ENCODE results near the gene CBLC.

DNA sequence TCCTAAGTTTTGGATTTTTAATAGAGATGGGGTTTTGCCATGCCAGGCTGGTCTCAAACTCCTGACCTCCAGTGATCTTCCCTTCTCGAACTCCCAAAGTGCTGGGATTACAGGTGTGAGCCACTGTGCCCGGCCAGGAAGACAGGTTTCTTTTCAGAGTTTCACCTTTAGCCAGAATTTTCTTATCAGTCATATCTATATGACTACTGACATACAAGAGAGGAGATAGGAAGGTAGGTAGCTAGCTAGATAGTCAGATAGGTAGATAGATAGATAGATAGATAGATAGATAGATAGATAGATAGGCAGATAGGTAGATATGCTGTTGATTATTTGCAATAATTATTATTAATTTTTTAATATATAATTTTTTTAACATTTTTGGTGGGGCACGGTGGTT is 7.6 kb downstream of the CBLC start:
- TF ChIP-seq, protein P1, sequence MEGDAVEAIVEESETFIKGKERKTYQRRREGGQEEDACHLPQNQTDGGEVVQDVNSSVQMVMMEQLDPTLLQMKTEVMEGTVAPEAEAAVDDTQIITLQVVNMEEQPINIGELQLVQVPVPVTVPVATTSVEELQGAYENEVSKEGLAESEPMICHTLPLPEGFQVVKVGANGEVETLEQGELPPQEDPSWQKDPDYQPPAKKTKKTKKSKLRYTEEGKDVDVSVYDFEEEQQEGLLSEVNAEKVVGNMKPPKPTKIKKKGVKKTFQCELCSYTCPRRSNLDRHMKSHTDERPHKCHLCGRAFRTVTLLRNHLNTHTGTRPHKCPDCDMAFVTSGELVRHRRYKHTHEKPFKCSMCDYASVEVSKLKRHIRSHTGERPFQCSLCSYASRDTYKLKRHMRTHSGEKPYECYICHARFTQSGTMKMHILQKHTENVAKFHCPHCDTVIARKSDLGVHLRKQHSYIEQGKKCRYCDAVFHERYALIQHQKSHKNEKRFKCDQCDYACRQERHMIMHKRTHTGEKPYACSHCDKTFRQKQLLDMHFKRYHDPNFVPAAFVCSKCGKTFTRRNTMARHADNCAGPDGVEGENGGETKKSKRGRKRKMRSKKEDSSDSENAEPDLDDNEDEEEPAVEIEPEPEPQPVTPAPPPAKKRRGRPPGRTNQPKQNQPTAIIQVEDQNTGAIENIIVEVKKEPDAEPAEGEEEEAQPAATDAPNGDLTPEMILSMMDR (IDR thresholded peaks at IDR 0.05), result no peak
- TF ChIP-seq POLR2AphosphoS5 (IDR thresholded peaks at IDR 0.05), result no peak
- TF ChIP-seq POLR2A (IDR thresholded peaks at IDR 0.05), result no peak
